Measurements from ENCODE around the gene FRMD4A. TPM values are rescaled to one million over a fixed set of nuclear protein-coding genes. Genes with fewer than 3 reads are reported as not detected.

The FRMD4A gene
- total RNA-seq, 1 experiment from 2014 or later, result 19.6 TPM

DNA sequence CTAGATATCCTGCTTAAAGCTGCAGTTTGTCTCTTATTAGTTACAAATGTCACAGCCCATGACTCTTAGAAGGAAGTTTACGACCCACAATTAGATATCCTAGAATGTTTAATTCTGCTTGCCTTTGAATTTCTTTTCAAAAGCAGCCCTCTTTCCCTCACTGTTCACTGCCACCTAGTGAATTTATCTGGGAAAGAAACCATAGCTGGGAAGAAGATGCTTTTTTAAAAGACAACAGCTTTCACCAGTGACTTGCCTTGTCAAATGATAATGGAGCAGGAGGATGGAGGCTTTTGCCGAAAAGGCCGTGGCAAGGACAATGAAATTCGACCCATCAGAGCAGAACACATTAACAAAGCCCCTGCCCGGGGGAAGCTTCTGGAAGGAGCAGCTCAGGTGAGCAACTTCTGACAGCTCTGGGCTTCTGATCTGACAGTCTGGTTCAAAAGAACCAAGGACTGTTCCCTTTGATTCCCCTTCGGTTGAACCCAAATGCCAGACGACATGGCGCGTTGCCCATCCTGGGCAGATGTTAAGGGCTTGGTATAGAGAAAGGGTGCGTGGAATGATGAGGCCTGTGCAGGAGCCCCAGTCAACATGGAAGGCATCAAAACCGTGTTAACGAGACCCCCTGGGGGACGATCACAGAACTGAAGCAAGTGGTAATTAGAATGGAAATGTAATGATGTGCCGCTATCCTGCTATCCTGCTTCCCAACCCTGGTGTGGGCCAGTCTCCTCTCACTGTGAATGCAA, 236.8 kb downstream of the FRMD4A start:
- peak; percentile 58 for TF ChIP-seq CTCF (conservative IDR thresholded peaks at IDR 0.05)

More for the DNA sequence above, 236.8 kb downstream of the FRMD4A start:
- Histone ChIP-seq H3K27ac (ENCODE audit: insufficient read length, low read depth, low read length) (no peak overlapping the region), H3K4me2 (ENCODE audit: insufficient read depth, insufficient read length, low read length) (no peak overlapping the region), H3K56ac (ENCODE audit: insufficient read length, low read depth, low read length) (no peak overlapping the region), H2AFZ (ENCODE audit: low read length) (no peak overlapping the region), H3K9me3 (ENCODE audit: control insufficient read depth, low read depth, low read length) (no peaks in the 10 kb centered on the region), H3K14ac (ENCODE audit: insufficient read depth, low read length) (no peak overlapping the region), H4K8ac (replicated peaks; ENCODE audit: insufficient read length, low read depth, low read length) (no peak overlapping the region), H4K91ac (ENCODE audit: insufficient read length, low read depth, low read length) (no peak overlapping the region), H2BK12ac (ENCODE audit: insufficient read length, low read depth, low read length) (no peak overlapping the region), H3T11ph (ENCODE audit: low read length) (no peak overlapping the region), H3K9ac (ENCODE audit: extremely low read depth, insufficient read length, low read length) (no peak overlapping the region), H3K23me2 (ENCODE audit: insufficient read length, low read depth, low read length, poor library complexity, severe bottlenecking) (no peaks in the 10 kb centered on the region), H3K4me1 (ENCODE audit: insufficient read depth, low read length) (peaks cover 4% of the 10 kb centered on the region; the same call in 1 of the 2 replicates), H2AK5ac (ENCODE audit: insufficient read length, low read length) (no peak overlapping the region), H4K20me1 (ENCODE audit: control insufficient read depth, insufficient read depth, insufficient read length) (no peaks in the 10 kb centered on the region), H3K18ac (ENCODE audit: insufficient read length, low read depth, low read length) (no peak overlapping the region), H3K23ac (ENCODE audit: insufficient read length, low read depth, low read length) (no peak overlapping the region), H4K5ac (ENCODE audit: insufficient read length, low read depth, low read length) (no peak overlapping the region), H2BK5ac (ENCODE audit: insufficient read length, low read length) (no peak overlapping the region), H2BK15ac (ENCODE audit: low read depth, low read length) (no peak overlapping the region), H3K79me1 (ENCODE audit: insufficient read depth, low read depth, low read length, poor library complexity, severe bottlenecking) (no peaks in the 10 kb centered on the region), H3K27me3 (ENCODE audit: insufficient read depth, low read length) (no peaks in the 10 kb centered on the region), H3K4ac (ENCODE audit: low read depth, low read length) (no peak overlapping the region), H3K79me2 (ENCODE audit: insufficient read depth, low read length) (no peaks in the 10 kb centered on the region), H2BK20ac (ENCODE audit: low read depth, low read length, poor library complexity, severe bottlenecking) (no peak overlapping the region), H2BK120ac (ENCODE audit: low read depth, low read length, poor library complexity, severe bottlenecking) (no peak overlapping the region)
- H3K4me3 Mint-ChIP-seq, result peak overlapping the region in 1 of 2 experiments; percentile 19; a peak in 1 of 5 replicates
- no peaks in the 10 kb centered on the region for H3K9me3 Mint-ChIP-seq
- peak; percentile 63 for DNase-seq
- H3K36me3 Mint-ChIP-seq (ENCODE audit: insufficient read depth in 1 of 3, low read depth in 3 of 3), result no peaks in the 10 kb centered on the region
- H3K4me1 Mint-ChIP-seq, result peaks cover 25 to 30% of the 10 kb centered on the region in 2 experiments
- H3K27me3 Mint-ChIP-seq (ENCODE audit: low read depth), result no peaks in the 10 kb centered on the region
- no CpG with 5 or more reads among the region's 14 CpGs for WGBS (ENCODE audit: extremely low coverage, insufficient read length, low lambda C conversion rate)
- H3K27ac Mint-ChIP-seq, result peak overlapping the region in 2 of 3 experiments; percentile 32 to 72; a peak in 2 of 7 replicates

All from H9 (cell line).